ENCODE data around the gene TMEM151B. TPM values are rescaled to one million over a fixed set of nuclear protein-coding genes. Genes with fewer than 3 reads are reported as not detected.

Gene TMEM151B
- total and polyA plus RNA-seq, 9 of the 15 experiments (the other 6 are each of a cell fraction or from before 2014, with no cell fraction given): not detected

- DNase-seq (ENCODE audit: extremely low read depth in 1 of 4, low spot score in 3 of 4): no peak
- in situ Hi-C loops (cut with MboI): no loop called here
- no TSS peak for BruUV-seq (replicated peaks)
- Histone ChIP-seq H3K4me2 (ENCODE audit: insufficient read depth, low read length) (no peak overlapping the region), H4K20me1 (replicated peaks; ENCODE audit: control insufficient read depth, insufficient read depth, low read length) (peaks cover 16% of the 10 kb centered on the region), H3K4me3 (no peak overlapping the region), H3K9me1 (ENCODE audit: control insufficient read depth, insufficient read depth, low read length) (peaks cover 9% of the 10 kb centered on the region), H3K4me1 (replicated peaks in 1 of 2; ENCODE audit: control insufficient read depth in 2 of 2, insufficient read depth in 2 of 2, low read length in 2 of 2) (peaks cover 39 to 58% of the 10 kb centered on the region in 2 experiments; a peak in 4 of 5 replicates), H2AFZ (ENCODE audit: low read depth, low read length) (no peak overlapping the region), H3K27ac (ENCODE audit: extremely low read depth, low read depth, low read length) (no peak overlapping the region), H3K9me3 (replicated peaks; ENCODE audit: control insufficient read depth, insufficient read depth, low read depth, low read length) (no peaks in the 10 kb centered on the region), H3K9ac (ENCODE audit: insufficient read depth in 1 of 2, low read depth in 2 of 2, low read length in 2 of 2) (peak overlapping the region in 1 of 2 experiments; percentile 24; a peak in 1 of 4 replicates), H3K27me3 (ENCODE audit: control insufficient read depth in 2 of 2, insufficient read depth in 2 of 2, low read length in 2 of 2) (no peaks in the 10 kb centered on the region), H3K36me3 (ENCODE audit: control insufficient read depth, insufficient read depth, low read length) (peaks cover 59% of the 10 kb centered on the region; the same call in 2 of the 3 replicates), H3K79me2 (ENCODE audit: control insufficient read depth, insufficient read depth, low read length) (peaks cover 34% of the 10 kb centered on the region)
- ATAC-seq: no peak
- ChIA-PET POLR2A (interaction anchor here (0.6 kb wide), 1 partner anchor 29 kb away, joined by 4 read pairs; no protein-coding TSS in a partner anchor), CTCF (ENCODE audit: low intra/inter-chr PET ratio) (no interaction called here)
- intact Hi-C loops (cut with micrococcal nuclease): no loop called here
- WGBS (ENCODE audit: insufficient coverage, low coverage, missing lambda C conversion rate): 90% methylated on average over 8 of the region's 8 CpGs
- FAIRE-seq: no peak
- TF ChIP-seq, protein P1, sequence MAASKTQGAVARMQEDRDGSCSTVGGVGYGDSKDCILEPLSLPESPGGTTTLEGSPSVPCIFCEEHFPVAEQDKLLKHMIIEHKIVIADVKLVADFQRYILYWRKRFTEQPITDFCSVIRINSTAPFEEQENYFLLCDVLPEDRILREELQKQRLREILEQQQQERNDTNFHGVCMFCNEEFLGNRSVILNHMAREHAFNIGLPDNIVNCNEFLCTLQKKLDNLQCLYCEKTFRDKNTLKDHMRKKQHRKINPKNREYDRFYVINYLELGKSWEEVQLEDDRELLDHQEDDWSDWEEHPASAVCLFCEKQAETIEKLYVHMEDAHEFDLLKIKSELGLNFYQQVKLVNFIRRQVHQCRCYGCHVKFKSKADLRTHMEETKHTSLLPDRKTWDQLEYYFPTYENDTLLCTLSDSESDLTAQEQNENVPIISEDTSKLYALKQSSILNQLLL (CRISPR knock-in tag; IDR thresholded peaks at IDR 0.05; ENCODE audit: borderline replicate concordance): no peak
- TF ChIP-seq CGGBP1 (CRISPR knock-in tag; IDR thresholded peaks at IDR 0.05): no peak
- TF ChIP-seq SMARCB1 (IDR thresholded peaks at IDR 0.05; ENCODE audit: insufficient read length, low read depth): no peak
- TF ChIP-seq U2AF2 (optimal IDR thresholded peaks at IDR 0.05; ENCODE audit: low read depth, low read length): no peak
- TF ChIP-seq ZNF316 (IDR thresholded peaks at IDR 0.05): no peak
- no peak for TF ChIP-seq ZNF143 (CRISPR knock-in tag; IDR thresholded peaks at IDR 0.05)
- TF ChIP-seq, protein P2, sequence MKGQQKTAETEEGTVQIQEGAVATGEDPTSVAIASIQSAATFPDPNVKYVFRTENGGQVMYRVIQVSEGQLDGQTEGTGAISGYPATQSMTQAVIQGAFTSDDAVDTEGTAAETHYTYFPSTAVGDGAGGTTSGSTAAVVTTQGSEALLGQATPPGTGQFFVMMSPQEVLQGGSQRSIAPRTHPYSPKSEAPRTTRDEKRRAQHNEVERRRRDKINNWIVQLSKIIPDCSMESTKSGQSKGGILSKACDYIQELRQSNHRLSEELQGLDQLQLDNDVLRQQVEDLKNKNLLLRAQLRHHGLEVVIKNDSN (CRISPR knock-in tag; IDR thresholded peaks at IDR 0.05): peak; percentile 11; the same call in 1 of the 2 replicates
- TF ChIP-seq CBX8 (IDR thresholded peaks at IDR 0.05; ENCODE audit: borderline replicate concordance, extremely low read depth, low read depth, low read length, poor library complexity, severe bottlenecking): no peak
- TF ChIP-seq PRMT5 (CRISPR knock-in tag; IDR thresholded peaks at IDR 0.05): 0 out of 2 replicates have a peak, but pooled peaks have one; percentile 9
- no peak for TF ChIP-seq GATAD2B (IDR thresholded peaks at IDR 0.05; ENCODE audit: borderline replicate concordance)
- TF ChIP-seq, protein P3, sequence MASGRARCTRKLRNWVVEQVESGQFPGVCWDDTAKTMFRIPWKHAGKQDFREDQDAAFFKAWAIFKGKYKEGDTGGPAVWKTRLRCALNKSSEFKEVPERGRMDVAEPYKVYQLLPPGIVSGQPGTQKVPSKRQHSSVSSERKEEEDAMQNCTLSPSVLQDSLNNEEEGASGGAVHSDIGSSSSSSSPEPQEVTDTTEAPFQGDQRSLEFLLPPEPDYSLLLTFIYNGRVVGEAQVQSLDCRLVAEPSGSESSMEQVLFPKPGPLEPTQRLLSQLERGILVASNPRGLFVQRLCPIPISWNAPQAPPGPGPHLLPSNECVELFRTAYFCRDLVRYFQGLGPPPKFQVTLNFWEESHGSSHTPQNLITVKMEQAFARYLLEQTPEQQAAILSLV (tag; IDR thresholded peaks at IDR 0.05): no peak
- 0 out of 2 replicates have a peak, but pooled peaks have one; percentile 43 for TF ChIP-seq RBFOX2 (IDR thresholded peaks at IDR 0.05; ENCODE audit: low read depth, low read length)
- no peak for TF ChIP-seq ZNF76 (CRISPR knock-in tag; IDR thresholded peaks at IDR 0.05; ENCODE audit: borderline replicate concordance)
- TF ChIP-seq, protein P4, sequence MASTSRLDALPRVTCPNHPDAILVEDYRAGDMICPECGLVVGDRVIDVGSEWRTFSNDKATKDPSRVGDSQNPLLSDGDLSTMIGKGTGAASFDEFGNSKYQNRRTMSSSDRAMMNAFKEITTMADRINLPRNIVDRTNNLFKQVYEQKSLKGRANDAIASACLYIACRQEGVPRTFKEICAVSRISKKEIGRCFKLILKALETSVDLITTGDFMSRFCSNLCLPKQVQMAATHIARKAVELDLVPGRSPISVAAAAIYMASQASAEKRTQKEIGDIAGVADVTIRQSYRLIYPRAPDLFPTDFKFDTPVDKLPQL (IDR thresholded peaks at IDR 0.05; ENCODE audit: extremely low read depth, insufficient read length): no peak
- no peak for TF ChIP-seq ZNF586 (CRISPR knock-in tag; conservative IDR thresholded peaks at IDR 0.05)
- no peak for TF ChIP-seq NR3C1 (CRISPR knock-in tag; IDR thresholded peaks at IDR 0.05)
- no peak for TF ChIP-seq HMG20B (CRISPR knock-in tag; IDR thresholded peaks at IDR 0.05)
- no peak for TF ChIP-seq NFIC (IDR thresholded peaks at IDR 0.05)
- TF ChIP-seq TAF9B (IDR thresholded peaks at IDR 0.05; ENCODE audit: partially characterized antibody): no peak
Measured at GRCh38 chr6:44260011-44260410, 10.2 kb upstream of the TMEM151B start.

All from K562 (cell line).